ENCODE measurements around the gene VPS37B. TPM values are rescaled to one million over a fixed set of nuclear protein-coding genes. Genes with fewer than 3 reads are reported as not detected.

The VPS37B gene
- total RNA-seq, 1 donor from 2014 or later, result 29.1 TPM

DNA sequence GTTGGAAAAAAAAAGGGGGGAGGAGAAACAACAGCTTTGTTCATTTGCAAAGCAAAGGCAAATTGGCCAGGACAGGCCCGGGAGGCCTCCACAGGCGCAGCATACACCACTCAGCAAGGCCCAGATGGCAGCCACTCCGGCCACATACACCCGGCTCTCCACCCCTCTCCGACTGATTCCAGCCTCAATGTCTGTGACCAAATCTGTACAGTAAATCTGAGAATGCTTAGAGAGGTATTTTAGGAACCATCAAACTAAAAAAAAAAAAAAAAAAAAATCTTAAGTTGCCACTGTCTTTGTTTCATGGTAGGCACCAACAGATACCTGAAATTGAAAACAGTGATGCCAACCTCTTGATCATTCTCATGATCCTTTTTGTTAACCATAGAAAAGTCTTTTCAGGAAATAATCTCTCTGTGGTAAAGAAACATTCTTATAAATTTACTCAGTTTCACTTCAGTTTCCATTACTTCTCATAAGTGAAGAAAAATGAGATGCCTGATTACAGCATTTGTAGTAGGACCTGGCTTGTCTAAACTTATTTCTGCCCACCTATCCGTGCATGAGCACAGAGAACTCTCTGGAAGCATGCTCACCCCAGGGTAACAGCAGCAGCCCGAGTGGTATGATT is 20.2 kb downstream of the VPS37B start:
- no peaks in the 10 kb centered on the region for H3K9me3 Mint-ChIP-seq
- H3K36me3 Mint-ChIP-seq, result peaks cover 2% of the 10 kb centered on the region
- peak overlapping the region; percentile 66 for H3K27ac Mint-ChIP-seq
- no peaks in the 10 kb centered on the region for H3K27me3 Mint-ChIP-seq (ENCODE audit: low read depth)
- no peak for DNase-seq (ENCODE audit: low spot score in 2 of 2, unreplicated experiment in 2 of 2)
- H3K4me3 Mint-ChIP-seq, result no peak overlapping the region
- peaks cover 63% of the 10 kb centered on the region for H3K4me1 Mint-ChIP-seq
- TF ChIP-seq, protein P1, sequence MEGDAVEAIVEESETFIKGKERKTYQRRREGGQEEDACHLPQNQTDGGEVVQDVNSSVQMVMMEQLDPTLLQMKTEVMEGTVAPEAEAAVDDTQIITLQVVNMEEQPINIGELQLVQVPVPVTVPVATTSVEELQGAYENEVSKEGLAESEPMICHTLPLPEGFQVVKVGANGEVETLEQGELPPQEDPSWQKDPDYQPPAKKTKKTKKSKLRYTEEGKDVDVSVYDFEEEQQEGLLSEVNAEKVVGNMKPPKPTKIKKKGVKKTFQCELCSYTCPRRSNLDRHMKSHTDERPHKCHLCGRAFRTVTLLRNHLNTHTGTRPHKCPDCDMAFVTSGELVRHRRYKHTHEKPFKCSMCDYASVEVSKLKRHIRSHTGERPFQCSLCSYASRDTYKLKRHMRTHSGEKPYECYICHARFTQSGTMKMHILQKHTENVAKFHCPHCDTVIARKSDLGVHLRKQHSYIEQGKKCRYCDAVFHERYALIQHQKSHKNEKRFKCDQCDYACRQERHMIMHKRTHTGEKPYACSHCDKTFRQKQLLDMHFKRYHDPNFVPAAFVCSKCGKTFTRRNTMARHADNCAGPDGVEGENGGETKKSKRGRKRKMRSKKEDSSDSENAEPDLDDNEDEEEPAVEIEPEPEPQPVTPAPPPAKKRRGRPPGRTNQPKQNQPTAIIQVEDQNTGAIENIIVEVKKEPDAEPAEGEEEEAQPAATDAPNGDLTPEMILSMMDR (IDR thresholded peaks at IDR 0.05; ENCODE audit: unreplicated experiment), result no peak

DNA sequence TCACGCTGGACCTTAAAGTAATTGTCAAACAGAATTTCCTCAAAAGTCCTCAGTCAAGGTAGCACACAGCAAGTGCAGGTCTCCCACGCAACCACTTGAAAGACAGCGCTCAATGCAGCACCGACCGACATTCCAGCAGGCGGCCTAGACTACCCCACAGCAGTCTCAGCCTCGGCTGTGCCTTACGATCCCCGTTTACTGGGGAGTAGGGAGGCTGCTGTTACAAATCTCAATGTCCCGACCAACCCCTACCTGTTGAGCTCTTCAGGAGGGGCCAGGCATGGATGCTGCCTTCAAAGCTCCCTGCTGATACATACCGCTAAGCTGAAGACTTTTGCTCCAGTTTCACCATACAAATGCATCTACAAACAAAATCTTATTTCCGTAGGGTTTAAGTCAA is 21.8 kb downstream of the VPS37B start:
- peak overlapping the region; percentile 3 for H3K27ac Mint-ChIP-seq
- H3K27me3 Mint-ChIP-seq (ENCODE audit: low read depth), result no peaks in the 10 kb centered on the region
- no peaks in the 10 kb centered on the region for H3K9me3 Mint-ChIP-seq
- no peak for DNase-seq (ENCODE audit: low spot score in 2 of 2, unreplicated experiment in 2 of 2)
- no peak overlapping the region for H3K4me3 Mint-ChIP-seq
- TF ChIP-seq, protein P1 (IDR thresholded peaks at IDR 0.05; ENCODE audit: unreplicated experiment), result no peak
- H3K4me1 Mint-ChIP-seq, result peaks cover 50% of the 10 kb centered on the region
- peaks cover 9% of the 10 kb centered on the region for H3K36me3 Mint-ChIP-seq

DNA sequence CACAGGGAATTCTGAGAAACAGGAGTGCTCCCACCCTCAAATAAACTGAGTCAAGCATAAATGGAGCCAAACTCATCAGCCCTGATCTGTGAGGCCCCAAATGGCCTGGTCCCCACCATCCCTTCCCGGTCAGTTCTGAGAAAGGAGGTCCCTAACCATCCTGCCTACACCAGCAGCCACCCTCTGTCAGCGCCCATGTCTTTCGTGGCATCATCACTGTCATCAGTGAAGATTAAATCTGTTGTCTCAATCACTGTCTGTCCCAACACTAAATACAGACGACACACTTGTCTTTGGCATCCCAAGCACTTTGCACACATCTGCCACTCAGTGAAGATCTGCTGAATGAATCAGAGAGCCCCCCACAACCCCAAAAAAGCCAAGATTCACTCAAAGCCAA is 22.4 kb downstream of the VPS37B start:
- Mint-ChIP-seq H3K4me3 (no peak overlapping the region), H3K27ac (peak overlapping the region; percentile 92), H3K27me3 (ENCODE audit: low read depth) (no peaks in the 10 kb centered on the region), H3K36me3 (peaks cover 13% of the 10 kb centered on the region), H3K4me1 (peaks cover 50% of the 10 kb centered on the region), H3K9me3 (no peaks in the 10 kb centered on the region)
- no peak for DNase-seq (ENCODE audit: low spot score in 2 of 2, unreplicated experiment in 2 of 2)
- TF ChIP-seq, protein P1 (IDR thresholded peaks at IDR 0.05; ENCODE audit: unreplicated experiment), result no peak

DNA sequence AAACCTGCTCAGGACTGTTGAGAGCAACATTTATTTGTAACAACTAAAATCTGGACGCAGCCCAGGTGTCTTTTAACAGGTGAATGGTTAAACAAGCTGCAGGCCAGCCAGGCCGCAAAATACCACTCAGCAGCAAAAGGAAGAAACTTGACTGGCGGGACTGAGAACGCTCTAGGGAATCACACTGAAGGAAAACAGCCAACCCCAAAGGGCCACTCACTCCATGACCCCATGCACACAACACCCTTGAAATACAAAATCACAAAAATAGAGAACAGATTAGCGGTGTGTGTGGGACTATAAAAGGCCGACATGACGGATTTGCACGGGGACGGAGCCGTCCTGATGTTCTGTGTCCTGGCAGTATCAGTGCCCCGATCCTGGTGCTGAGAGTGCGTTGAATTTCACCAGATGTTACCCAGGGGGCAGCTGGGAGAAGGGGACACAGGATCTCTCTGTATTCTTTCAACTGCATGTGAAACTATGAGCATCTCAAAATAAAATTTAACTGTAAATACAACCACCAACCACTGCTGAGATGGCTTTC is 23.0 kb downstream of the VPS37B start:
- TF ChIP-seq, protein P1 (IDR thresholded peaks at IDR 0.05; ENCODE audit: unreplicated experiment), result no peak
- H3K9me3 Mint-ChIP-seq, result no peaks in the 10 kb centered on the region
- H3K4me1 Mint-ChIP-seq, result peaks cover 50% of the 10 kb centered on the region
- no peak overlapping the region for H3K4me3 Mint-ChIP-seq
- H3K27me3 Mint-ChIP-seq (ENCODE audit: low read depth), result no peaks in the 10 kb centered on the region
- no peak for DNase-seq (ENCODE audit: low spot score in 2 of 2, unreplicated experiment in 2 of 2)
- H3K27ac Mint-ChIP-seq, result peak overlapping the region; percentile 92
- peaks cover 13% of the 10 kb centered on the region for H3K36me3 Mint-ChIP-seq

DNA sequence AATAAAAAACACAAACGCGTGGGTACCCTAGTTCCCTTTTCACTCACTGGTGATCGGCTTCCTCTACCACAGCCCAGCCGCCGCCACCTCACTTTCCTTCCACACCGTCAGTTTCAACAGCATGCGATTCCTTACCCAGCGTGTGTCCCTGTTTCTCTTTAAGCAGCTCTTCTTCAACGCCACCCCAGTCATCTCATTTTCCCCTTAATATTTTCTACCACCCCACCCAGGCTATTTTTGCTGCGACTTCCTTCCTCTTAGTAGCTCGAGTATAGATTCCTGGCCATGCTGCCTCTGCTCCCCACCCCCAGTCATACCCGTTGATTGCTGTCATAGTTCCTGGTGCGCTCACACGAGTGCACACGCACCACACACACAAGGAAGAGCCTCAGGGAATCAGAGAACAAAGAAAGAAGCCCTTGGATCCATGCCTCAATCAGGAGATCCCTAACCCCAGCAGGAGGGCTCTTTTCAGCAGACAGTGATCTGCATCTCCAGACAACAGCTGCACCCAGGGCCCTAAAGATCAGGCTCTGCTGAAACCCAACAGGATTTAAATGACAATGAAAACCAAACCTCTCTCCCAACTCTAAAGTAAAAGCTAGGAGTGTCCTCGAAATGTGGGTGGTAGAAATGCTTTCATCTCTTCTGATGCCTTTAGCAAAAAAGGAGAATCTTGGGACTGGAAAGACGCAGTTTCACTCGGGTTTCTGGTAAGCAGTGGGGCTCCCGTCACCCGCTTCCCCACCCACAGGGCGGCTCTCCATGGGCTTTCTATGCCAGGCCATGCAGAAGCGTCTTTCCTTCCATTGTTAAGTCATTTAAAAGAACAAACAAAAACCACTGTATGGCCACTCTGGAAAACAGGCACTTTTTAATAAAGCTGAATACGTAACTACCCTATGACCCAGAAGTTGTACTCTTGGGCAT is 23.8 kb downstream of the VPS37B start:
- Mint-ChIP-seq H3K36me3 (peaks cover 13% of the 10 kb centered on the region), H3K9me3 (no peaks in the 10 kb centered on the region), H3K4me1 (peaks cover 49% of the 10 kb centered on the region), H3K27me3 (ENCODE audit: low read depth) (no peaks in the 10 kb centered on the region), H3K4me3 (peak overlapping the region; percentile 52), H3K27ac (peak overlapping the region; percentile 92)
- DNase-seq (ENCODE audit: low spot score in 2 of 2, unreplicated experiment in 2 of 2), result no peak
- TF ChIP-seq, protein P1 (IDR thresholded peaks at IDR 0.05; ENCODE audit: unreplicated experiment), result no peak
